ENCODE measurements around the gene UBQLN2. TPM values are rescaled to one million over a fixed set of nuclear protein-coding genes. Genes with fewer than 3 reads are reported as not detected.

The UBQLN2 gene
- total RNA-seq, 3 donors from 2014 or later (not counting 1 experiment from before 2014, with no cell fraction given), result 36.2 to 43.4 (median 39.7) TPM

DNA sequence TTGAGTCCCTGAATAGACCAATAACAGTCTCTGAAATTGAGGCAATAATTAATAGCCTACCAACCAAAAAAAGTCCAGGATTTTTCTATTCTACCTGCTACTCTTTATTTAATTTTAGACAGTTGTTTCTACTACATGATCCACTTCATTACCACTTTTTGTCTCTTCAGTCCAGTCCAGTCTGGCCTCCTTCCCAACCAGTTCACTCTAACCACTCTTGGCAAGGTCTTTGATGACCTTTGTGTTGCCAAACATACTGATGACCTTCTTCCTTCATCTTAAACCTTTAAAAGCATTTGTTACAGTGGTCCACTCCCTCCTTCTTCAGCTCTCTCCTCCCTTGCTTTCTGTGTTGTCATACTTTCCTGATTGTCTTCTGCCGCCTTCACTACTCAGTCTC lies 12.8 kb upstream of the UBQLN2 start:
- H3K9me3 Mint-ChIP-seq, result no peaks in the 10 kb centered on the region
- Histone ChIP-seq H3K27ac (ENCODE audit: low read length) (no peak overlapping the region), H3K9me3 (ENCODE audit: control insufficient read depth, insufficient read depth, low read length) (peaks cover 2% of the 10 kb centered on the region), H3K4me1 (ENCODE audit: control insufficient read depth, insufficient read depth, low read length) (no peaks in the 10 kb centered on the region), H3K4me3 (ENCODE audit: low read length) (no peak overlapping the region), H3K36me3 (ENCODE audit: control insufficient read depth, insufficient read depth, low read length) (no peaks in the 10 kb centered on the region), H3K27me3 (ENCODE audit: control insufficient read depth, insufficient read depth, low read length) (no peaks in the 10 kb centered on the region)
- TF ChIP-seq, protein P1, sequence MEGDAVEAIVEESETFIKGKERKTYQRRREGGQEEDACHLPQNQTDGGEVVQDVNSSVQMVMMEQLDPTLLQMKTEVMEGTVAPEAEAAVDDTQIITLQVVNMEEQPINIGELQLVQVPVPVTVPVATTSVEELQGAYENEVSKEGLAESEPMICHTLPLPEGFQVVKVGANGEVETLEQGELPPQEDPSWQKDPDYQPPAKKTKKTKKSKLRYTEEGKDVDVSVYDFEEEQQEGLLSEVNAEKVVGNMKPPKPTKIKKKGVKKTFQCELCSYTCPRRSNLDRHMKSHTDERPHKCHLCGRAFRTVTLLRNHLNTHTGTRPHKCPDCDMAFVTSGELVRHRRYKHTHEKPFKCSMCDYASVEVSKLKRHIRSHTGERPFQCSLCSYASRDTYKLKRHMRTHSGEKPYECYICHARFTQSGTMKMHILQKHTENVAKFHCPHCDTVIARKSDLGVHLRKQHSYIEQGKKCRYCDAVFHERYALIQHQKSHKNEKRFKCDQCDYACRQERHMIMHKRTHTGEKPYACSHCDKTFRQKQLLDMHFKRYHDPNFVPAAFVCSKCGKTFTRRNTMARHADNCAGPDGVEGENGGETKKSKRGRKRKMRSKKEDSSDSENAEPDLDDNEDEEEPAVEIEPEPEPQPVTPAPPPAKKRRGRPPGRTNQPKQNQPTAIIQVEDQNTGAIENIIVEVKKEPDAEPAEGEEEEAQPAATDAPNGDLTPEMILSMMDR (IDR thresholded peaks at IDR 0.05), result no peak
- peaks cover 3 to 7% of the 10 kb centered on the region in 2 donors for H3K27me3 Mint-ChIP-seq (ENCODE audit: low read depth in 2 of 2)
- ATAC-seq, result no peak
- WGBS (ENCODE audit: insufficient coverage), result 100% methylated on average over 1 of the region's 1 CpG
- no peaks in the 10 kb centered on the region for H3K36me3 Mint-ChIP-seq
- intact Hi-C loops (cut with micrococcal nuclease), result no loop called here
- no peak for DNase-seq
- no peaks in the 10 kb centered on the region for H3K4me1 Mint-ChIP-seq
- no peak overlapping the region for H3K27ac Mint-ChIP-seq
- H3K4me3 Mint-ChIP-seq, result no peak overlapping the region

GRCh38 chrX:56554870-56555269 lies 8.6 kb upstream of the UBQLN2 start:
- Mint-ChIP-seq H3K4me1 (no peaks in the 10 kb centered on the region), H3K27me3 (ENCODE audit: low read depth in 2 of 2) (peaks cover 5 to 8% of the 10 kb centered on the region in 2 donors), H3K9me3 (no peaks in the 10 kb centered on the region), H3K36me3 (no peaks in the 10 kb centered on the region), H3K4me3 (no peak overlapping the region), H3K27ac (no peak overlapping the region)
- H3K36me3 ChIP-seq (ENCODE audit: control insufficient read depth, insufficient read depth, low read length), result no peaks in the 10 kb centered on the region
- H3K9me3 ChIP-seq (ENCODE audit: control insufficient read depth, insufficient read depth, low read length), result no peaks in the 10 kb centered on the region
- no peaks in the 10 kb centered on the region for H3K27me3 ChIP-seq (ENCODE audit: control insufficient read depth, insufficient read depth, low read length)
- intact Hi-C loops (cut with micrococcal nuclease), result no loop called here
- DNase-seq (no peak), ATAC-seq (no peak)
- TF ChIP-seq, protein P1 (IDR thresholded peaks at IDR 0.05), result no peak
- no peaks in the 10 kb centered on the region for H3K4me1 ChIP-seq (ENCODE audit: control insufficient read depth, insufficient read depth, low read length)
- H3K4me3 ChIP-seq (ENCODE audit: low read length), result no peak overlapping the region
- no peak overlapping the region for H3K27ac ChIP-seq (ENCODE audit: low read length)
- 83% methylated on average over 1 of the region's 4 CpGs for WGBS (ENCODE audit: insufficient coverage)

- no peak overlapping the region for H3K27ac ChIP-seq (ENCODE audit: low read length)
- no peak overlapping the region for H3K4me3 ChIP-seq (ENCODE audit: low read length)
- TF ChIP-seq, protein P1 (IDR thresholded peaks at IDR 0.05), result no peak
- H3K4me1 Mint-ChIP-seq, result no peaks in the 10 kb centered on the region
- H3K27me3 Mint-ChIP-seq (ENCODE audit: low read depth in 2 of 2), result peaks cover 5 to 8% of the 10 kb centered on the region in 2 donors
- H3K36me3 ChIP-seq (ENCODE audit: control insufficient read depth, insufficient read depth, low read length), result no peaks in the 10 kb centered on the region
- ATAC-seq, result no peak
- no peak for DNase-seq
- no CpG with 5 or more reads among the region's 2 CpGs for WGBS (ENCODE audit: insufficient coverage)
- H3K9me3 Mint-ChIP-seq, result no peaks in the 10 kb centered on the region
- no peak overlapping the region for H3K4me3 Mint-ChIP-seq
- intact Hi-C loops (cut with micrococcal nuclease), result no loop called here
- H3K4me1 ChIP-seq (ENCODE audit: control insufficient read depth, insufficient read depth, low read length), result no peaks in the 10 kb centered on the region
- H3K27ac Mint-ChIP-seq, result no peak overlapping the region
- H3K9me3 ChIP-seq (ENCODE audit: control insufficient read depth, insufficient read depth, low read length), result no peaks in the 10 kb centered on the region
- H3K27me3 ChIP-seq (ENCODE audit: control insufficient read depth, insufficient read depth, low read length), result no peaks in the 10 kb centered on the region
- no peaks in the 10 kb centered on the region for H3K36me3 Mint-ChIP-seq
Measured at GRCh38 chrX:56557376-56557929, 6.0 kb upstream of the UBQLN2 start.

Measured in natural killer cell (primary cell).